ENCODE data around the gene SLC25A39.
A peak's percentile ranks its signal among the peaks of the same experiment; 100 is the strongest.

The SLC25A39 gene

DNA sequence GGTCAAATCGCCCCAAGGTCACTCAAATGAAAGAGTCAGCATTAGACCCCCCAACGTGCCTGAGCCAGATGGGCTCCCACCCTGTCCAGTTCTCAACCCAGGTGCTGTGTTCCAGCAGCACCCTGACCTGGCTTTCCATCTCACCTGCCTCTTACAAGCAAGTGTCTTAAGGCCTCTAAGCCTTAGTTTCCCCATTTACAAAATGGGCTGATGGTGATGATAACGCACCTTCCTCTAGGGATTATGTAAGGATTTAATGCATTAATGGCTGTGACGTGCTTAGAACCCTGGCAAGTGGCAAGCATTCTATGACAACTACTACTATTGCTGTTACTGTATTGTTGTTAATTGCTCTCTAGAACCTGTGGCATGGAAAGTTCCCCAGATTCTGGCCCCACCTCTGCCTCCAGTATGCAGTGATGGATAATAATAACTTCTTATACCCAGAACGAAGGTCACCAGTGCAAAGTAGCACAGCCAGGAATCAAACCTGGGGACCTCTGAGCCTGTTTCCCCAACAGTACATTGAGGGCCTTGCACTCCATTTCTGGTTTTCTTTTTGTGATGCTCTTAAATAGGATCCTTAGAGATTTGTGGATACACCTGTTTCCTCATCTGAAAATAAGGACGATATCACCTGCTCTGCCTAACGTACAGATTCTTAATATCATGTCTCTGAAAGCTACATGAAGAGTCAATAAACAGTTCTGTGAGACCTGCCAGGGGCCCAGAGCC, 3.3 kb upstream of the SLC25A39 start:
- DNase-seq (ENCODE audit: low read depth) = no peak
- TF ChIP-seq, protein P1, sequence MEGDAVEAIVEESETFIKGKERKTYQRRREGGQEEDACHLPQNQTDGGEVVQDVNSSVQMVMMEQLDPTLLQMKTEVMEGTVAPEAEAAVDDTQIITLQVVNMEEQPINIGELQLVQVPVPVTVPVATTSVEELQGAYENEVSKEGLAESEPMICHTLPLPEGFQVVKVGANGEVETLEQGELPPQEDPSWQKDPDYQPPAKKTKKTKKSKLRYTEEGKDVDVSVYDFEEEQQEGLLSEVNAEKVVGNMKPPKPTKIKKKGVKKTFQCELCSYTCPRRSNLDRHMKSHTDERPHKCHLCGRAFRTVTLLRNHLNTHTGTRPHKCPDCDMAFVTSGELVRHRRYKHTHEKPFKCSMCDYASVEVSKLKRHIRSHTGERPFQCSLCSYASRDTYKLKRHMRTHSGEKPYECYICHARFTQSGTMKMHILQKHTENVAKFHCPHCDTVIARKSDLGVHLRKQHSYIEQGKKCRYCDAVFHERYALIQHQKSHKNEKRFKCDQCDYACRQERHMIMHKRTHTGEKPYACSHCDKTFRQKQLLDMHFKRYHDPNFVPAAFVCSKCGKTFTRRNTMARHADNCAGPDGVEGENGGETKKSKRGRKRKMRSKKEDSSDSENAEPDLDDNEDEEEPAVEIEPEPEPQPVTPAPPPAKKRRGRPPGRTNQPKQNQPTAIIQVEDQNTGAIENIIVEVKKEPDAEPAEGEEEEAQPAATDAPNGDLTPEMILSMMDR (conservative IDR thresholded peaks at IDR 0.05; ENCODE audit: low read depth, low read length) = no peak
- no peak overlapping the region for H3K4me3 ChIP-seq (ENCODE audit: low read length)

GRCh38 chr17:44326861-44327444, 2.3 kb upstream of the SLC25A39 start:
- peak; percentile 90 for DNase-seq (ENCODE audit: low read depth)
- H3K4me3 ChIP-seq (ENCODE audit: low read length) = peak overlapping the region; percentile 19
- TF ChIP-seq, protein P1 (conservative IDR thresholded peaks at IDR 0.05; ENCODE audit: low read depth, low read length) = no peak

DNA sequence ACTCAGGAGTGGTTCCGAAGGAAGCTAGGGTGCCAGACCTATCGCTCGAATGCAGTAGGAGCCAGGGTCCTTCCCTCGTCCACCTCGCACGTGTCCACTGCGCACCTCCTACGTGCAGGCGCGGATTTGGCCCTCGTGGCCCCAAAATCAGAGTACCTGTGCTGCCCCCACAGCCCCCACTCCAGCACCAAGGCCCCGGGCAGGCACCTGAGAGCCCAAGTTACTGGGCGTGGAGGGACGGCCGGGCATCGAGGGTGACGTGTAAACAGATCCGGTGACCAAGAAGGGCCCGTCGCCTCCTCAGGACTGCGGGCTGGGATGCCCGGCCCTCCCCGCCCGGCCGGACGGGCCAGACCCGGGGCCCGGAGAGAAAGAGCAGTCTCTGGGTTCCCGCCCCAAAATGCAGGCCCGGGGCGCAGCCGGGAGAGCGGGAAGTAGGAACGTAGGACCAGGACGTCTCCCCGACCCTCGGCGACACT, 492 bp downstream of the SLC25A39 start:
- peak overlapping the region; percentile 67 for H3K4me3 ChIP-seq (ENCODE audit: low read length)
- DNase-seq (ENCODE audit: low read depth) = no peak
- TF ChIP-seq, protein P1 (conservative IDR thresholded peaks at IDR 0.05; ENCODE audit: low read depth, low read length) = no peak

- H3K4me3 ChIP-seq (ENCODE audit: low read length) = peak overlapping the region; percentile 67
- TF ChIP-seq, protein P1 (conservative IDR thresholded peaks at IDR 0.05; ENCODE audit: low read depth, low read length) = no peak
- DNase-seq (ENCODE audit: low read depth) = no peak
These were observed 1.1 kb downstream of the SLC25A39 start for GRCh38 chr17:44323359-44324091.

DNA sequence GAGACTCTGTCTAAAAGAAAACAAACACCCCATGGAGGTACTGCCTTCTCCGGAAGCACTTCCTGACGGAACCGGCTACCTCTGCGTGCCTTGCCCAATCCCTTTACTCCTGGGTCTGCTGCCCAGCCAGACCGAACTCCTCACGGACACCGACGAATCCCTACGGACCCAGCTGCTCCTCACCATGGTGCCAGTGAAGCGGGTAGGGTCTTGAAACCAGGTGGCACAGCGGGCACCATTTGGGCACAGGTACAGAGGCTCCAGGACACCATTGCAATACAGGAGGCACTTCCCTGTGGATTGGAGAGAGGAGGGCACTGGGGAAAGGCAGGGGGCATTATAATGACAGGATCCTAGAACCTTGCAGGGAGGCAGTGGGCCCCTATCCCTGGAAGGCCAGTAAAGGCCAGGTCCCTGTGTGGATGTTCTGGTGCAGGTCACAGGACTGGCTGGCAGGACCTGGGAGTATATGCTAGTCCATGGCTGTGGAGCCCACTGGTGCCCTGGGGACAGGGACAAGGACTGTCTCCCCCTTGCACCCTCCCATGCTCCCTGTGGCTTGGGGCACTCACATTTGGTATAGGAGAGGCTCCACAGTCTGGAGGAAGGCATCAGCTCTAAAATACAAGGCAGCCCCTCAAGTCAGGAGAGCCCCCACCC, 2.3 kb downstream of the SLC25A39 start:
- no peak overlapping the region for H3K4me3 ChIP-seq (ENCODE audit: low read length)
- DNase-seq (ENCODE audit: low read depth) = no peak
- TF ChIP-seq, protein P1 (conservative IDR thresholded peaks at IDR 0.05; ENCODE audit: low read depth, low read length) = no peak

DNA sequence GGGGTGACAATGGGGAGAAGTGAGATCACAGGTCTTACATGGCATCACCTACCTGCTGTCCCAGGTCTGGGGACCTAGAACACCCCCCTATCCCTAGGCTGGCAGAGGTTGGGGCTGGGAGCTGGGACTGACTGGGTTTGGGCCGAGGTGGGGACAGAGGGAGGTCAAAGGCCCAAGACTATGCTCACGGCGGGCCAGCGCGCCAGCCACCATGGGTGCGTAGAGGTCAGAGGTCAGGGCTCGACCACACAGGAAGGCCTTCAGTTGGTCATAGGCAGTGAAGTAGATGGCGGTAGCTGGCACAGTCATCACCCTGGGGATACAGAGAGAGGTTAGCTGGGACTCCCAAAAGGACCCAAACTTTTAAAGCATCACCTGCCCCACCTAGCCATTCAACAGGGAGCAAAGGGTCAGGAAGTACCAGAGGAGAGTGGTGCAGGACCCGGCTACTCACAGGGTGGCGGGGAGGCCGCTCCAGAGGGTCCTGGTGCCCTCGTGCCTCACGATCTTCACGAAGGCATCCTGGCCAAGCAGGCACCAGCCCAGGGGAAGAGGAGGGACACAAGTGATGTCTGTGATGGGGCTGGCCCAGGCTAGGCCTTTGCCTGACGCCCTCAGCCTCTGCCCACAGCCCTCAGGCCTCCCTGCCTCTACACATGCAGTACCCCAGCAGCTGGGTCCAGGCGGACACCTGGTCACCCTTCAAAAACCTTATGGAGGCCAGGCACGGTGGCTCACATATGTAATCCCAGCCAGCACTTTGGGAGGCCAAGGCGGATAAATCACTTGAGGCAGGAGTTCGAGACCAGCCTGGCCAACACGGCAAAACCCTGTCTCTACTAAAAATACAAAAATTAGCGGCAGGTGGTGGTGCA, 3.1 kb downstream of the SLC25A39 start:
- TF ChIP-seq, protein P1 (conservative IDR thresholded peaks at IDR 0.05; ENCODE audit: low read depth, low read length) = no peak
- no peak overlapping the region for H3K4me3 ChIP-seq (ENCODE audit: low read length)
- no peak for DNase-seq (ENCODE audit: low read depth)
